ENCODE data around the gene PPME1. TPM values are rescaled to one million over a fixed set of nuclear protein-coding genes. Genes with fewer than 3 reads are reported as not detected.

PPME1 gene
- total RNA-seq, 1 experiment from 2014 or later, result 39.4 TPM

DNA sequence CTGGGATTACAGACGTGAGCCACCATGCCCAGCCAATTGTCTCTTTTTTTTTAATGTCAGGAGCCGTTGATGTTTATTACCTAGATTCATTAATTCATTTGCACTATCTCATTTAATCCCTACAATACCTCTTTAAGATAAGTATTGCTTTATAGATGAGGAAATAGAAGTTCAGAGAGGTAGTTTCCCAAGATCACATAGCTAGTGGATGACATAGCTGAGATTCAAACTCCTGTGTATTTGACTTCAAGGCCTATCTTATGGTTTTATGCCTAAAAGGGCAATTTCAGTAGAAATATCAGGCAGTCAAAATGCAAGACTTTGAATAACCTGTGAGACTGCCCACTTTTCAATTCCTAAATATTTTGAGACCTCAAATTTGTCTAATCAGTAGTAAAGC is 66.5 kb downstream of the PPME1 start:
- no peak overlapping the region for H3T11ph ChIP-seq (ENCODE audit: low read length)
- H3K18ac ChIP-seq (ENCODE audit: insufficient read length, low read depth, low read length), result no peak overlapping the region
- Mint-ChIP-seq H3K27me3 (ENCODE audit: low read depth) (no peaks in the 10 kb centered on the region), H3K27ac (no peak overlapping the region), H3K36me3 (ENCODE audit: insufficient read depth in 1 of 3, low read depth in 3 of 3) (peaks cover 5 to 36% (median 27%) of the 10 kb centered on the region in 3 experiments; a peak in 5 of 7 replicates), H3K4me1 (no peaks in the 10 kb centered on the region), H3K9me3 (no peaks in the 10 kb centered on the region), H3K4me3 (no peak overlapping the region)
- no peak for TF ChIP-seq CTCF (conservative IDR thresholded peaks at IDR 0.05)
- no peak overlapping the region for H3K27ac ChIP-seq (ENCODE audit: insufficient read length, low read depth, low read length)
- no peak overlapping the region for H2BK20ac ChIP-seq (ENCODE audit: low read depth, low read length, poor library complexity, severe bottlenecking)
- no peak overlapping the region for H2BK12ac ChIP-seq (ENCODE audit: insufficient read length, low read depth, low read length)
- H2BK15ac ChIP-seq (ENCODE audit: low read depth, low read length), result no peak overlapping the region
- H2AFZ ChIP-seq (ENCODE audit: low read length), result no peak overlapping the region
- H4K5ac ChIP-seq (ENCODE audit: insufficient read length, low read depth, low read length), result no peak overlapping the region
- no peak overlapping the region for H2AK5ac ChIP-seq (ENCODE audit: insufficient read length, low read length)
- no peaks in the 10 kb centered on the region for H3K79me1 ChIP-seq (ENCODE audit: insufficient read depth, low read depth, low read length, poor library complexity, severe bottlenecking)
- H3K14ac ChIP-seq (ENCODE audit: insufficient read depth, low read length), result no peak overlapping the region
- no peak overlapping the region for H2BK120ac ChIP-seq (ENCODE audit: low read depth, low read length, poor library complexity, severe bottlenecking)
- H3K23ac ChIP-seq (ENCODE audit: insufficient read length, low read depth, low read length), result no peak overlapping the region
- no peak overlapping the region for H4K91ac ChIP-seq (ENCODE audit: insufficient read length, low read depth, low read length)
- DNase-seq, result no peak
- H3K79me2 ChIP-seq (ENCODE audit: insufficient read depth, low read length), result no peaks in the 10 kb centered on the region
- no peaks in the 10 kb centered on the region for H3K27me3 ChIP-seq (ENCODE audit: insufficient read depth, low read length)
- H3K56ac ChIP-seq (ENCODE audit: insufficient read length, low read depth, low read length), result no peak overlapping the region
- H3K9me3 ChIP-seq (ENCODE audit: control insufficient read depth, low read depth, low read length), result no peaks in the 10 kb centered on the region
- H3K23me2 ChIP-seq (ENCODE audit: insufficient read length, low read depth, low read length, poor library complexity, severe bottlenecking), result no peaks in the 10 kb centered on the region
- H3K4ac ChIP-seq (ENCODE audit: low read depth, low read length), result no peak overlapping the region
- no peak overlapping the region for H3K9ac ChIP-seq (ENCODE audit: extremely low read depth, insufficient read length, low read length)
- no peak overlapping the region for H4K8ac ChIP-seq (replicated peaks; ENCODE audit: insufficient read length, low read depth, low read length)
- no peak overlapping the region for H2BK5ac ChIP-seq (ENCODE audit: insufficient read length, low read length)
- H3K4me2 ChIP-seq (ENCODE audit: insufficient read depth, insufficient read length, low read length), result no peak overlapping the region
- no CpG with 5 or more reads among the region's 2 CpGs for WGBS (ENCODE audit: extremely low coverage, insufficient read length, low lambda C conversion rate)
- H3K4me1 ChIP-seq (ENCODE audit: insufficient read depth, low read length), result no peaks in the 10 kb centered on the region
- no peaks in the 10 kb centered on the region for H4K20me1 ChIP-seq (ENCODE audit: control insufficient read depth, insufficient read depth, insufficient read length)
